HepG2 (cell line): ENCODE measurements around the gene NXPH1.

Experiments
- KAT8 ChIP-seq: IDR thresholded peaks from 2 replicates; pipeline ENCODE4 v1.6.1; 2016; ENCODE audit warnings: missing genetic modification reagents, missing compliant biosample characterization
- MXI1 ChIP-seq: IDR thresholded peaks from 3 replicates; pipeline ENCODE4 v1.6.1; 2012; ENCODE audit warnings: low read depth, low read length, inconsistent platforms, borderline replicate concordance
- NFYB ChIP-seq: sonication (generic); formaldehyde crosslinking; IDR thresholded peaks from 2 replicates; pipeline ENCODE4 v1.4.0; 2020; ENCODE audit warnings: missing genetic modification reagents
- SAFB2 ChIP-seq: sonication (generic); formaldehyde crosslinking; IDR thresholded peaks from 2 replicates; pipeline ENCODE4 v1.5.1; 2020; ENCODE audit warnings: missing genetic modification reagents, low read depth, mild to moderate bottlenecking, borderline replicate concordance
- SRF ChIP-seq: IDR thresholded peaks from 2 replicates; pipeline ENCODE4 v1.6.1; 2011; ENCODE audit warnings: mild to moderate bottlenecking, low read depth, low read length, moderate library complexity
- ZNF101 ChIP-seq: sonication (generic); formaldehyde crosslinking; IDR thresholded peaks from 2 replicates; pipeline ENCODE4 v1.4.0; 2020; ENCODE audit warnings: mild to moderate bottlenecking, low read depth, missing genetic modification reagents, borderline replicate concordance
- ZNF143 ChIP-seq: sonication (generic); formaldehyde crosslinking; IDR thresholded peaks from 2 replicates; pipeline ENCODE4 v1.4.0; 2020; ENCODE audit warnings: missing genetic modification reagents
- TF ChIP-seq, protein P1 (sequence below): sonication (generic); formaldehyde crosslinking; IDR thresholded peaks from 2 replicates; pipeline ENCODE4 v1.5.0; 2020; ENCODE audit warnings: mild to moderate bottlenecking, missing genetic modification reagents
- TF ChIP-seq, protein P2 (sequence below): sonication (generic); formaldehyde crosslinking; IDR thresholded peaks from 2 replicates; pipeline ENCODE4 v1.4.0; 2020; ENCODE audit warnings: missing genetic modification reagents
- TF ChIP-seq, protein P3 (sequence below), 2 experiments: fragments of 450-650 bp in 1 of 2; sonication (generic) in 1 of 2; formaldehyde crosslinking; IDR thresholded peaks; 2 replicates each; pipeline versions ENCODE4 v1.5.0 to v1.8.0; 2020 to 2022; ENCODE audit warnings: mild to moderate bottlenecking in 1 of 2, missing genetic modification reagents in 1 of 2

GRCh38 chr7:8620169-8620568 is 186.8 kb downstream of the NXPH1 start:
- no peak for TF ChIP-seq ZNF143 (CRISPR knock-in tag)
- no peak for TF ChIP-seq ZNF101
- no peak for TF ChIP-seq SAFB2 (CRISPR knock-in tag)
- no peak for TF ChIP-seq SRF
- no peak for TF ChIP-seq NFYB (CRISPR knock-in tag)
- no peak for TF ChIP-seq MXI1
- TF ChIP-seq, protein P1, sequence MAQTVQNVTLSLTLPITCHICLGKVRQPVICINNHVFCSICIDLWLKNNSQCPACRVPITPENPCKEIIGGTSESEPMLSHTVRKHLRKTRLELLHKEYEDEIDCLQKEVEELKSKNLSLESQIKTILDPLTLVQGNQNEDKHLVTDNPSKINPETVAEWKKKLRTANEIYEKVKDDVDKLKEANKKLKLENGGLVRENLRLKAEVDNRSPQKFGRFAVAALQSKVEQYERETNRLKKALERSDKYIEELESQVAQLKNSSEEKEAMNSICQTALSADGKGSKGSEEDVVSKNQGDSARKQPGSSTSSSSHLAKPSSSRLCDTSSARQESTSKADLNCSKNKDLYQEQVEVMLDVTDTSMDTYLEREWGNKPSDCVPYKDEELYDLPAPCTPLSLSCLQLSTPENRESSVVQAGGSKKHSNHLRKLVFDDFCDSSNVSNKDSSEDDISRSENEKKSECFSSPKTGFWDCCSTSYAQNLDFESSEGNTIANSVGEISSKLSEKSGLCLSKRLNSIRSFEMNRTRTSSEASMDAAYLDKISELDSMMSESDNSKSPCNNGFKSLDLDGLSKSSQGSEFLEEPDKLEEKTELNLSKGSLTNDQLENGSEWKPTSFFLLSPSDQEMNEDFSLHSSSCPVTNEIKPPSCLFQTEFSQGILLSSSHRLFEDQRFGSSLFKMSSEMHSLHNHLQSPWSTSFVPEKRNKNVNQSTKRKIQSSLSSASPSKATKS (CRISPR knock-in tag), result no peak
- no peak for TF ChIP-seq KAT8
- TF ChIP-seq, protein P2, sequence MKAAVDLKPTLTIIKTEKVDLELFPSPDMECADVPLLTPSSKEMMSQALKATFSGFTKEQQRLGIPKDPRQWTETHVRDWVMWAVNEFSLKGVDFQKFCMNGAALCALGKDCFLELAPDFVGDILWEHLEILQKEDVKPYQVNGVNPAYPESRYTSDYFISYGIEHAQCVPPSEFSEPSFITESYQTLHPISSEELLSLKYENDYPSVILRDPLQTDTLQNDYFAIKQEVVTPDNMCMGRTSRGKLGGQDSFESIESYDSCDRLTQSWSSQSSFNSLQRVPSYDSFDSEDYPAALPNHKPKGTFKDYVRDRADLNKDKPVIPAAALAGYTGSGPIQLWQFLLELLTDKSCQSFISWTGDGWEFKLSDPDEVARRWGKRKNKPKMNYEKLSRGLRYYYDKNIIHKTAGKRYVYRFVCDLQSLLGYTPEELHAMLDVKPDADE, result no peak
- TF ChIP-seq, protein P3, sequence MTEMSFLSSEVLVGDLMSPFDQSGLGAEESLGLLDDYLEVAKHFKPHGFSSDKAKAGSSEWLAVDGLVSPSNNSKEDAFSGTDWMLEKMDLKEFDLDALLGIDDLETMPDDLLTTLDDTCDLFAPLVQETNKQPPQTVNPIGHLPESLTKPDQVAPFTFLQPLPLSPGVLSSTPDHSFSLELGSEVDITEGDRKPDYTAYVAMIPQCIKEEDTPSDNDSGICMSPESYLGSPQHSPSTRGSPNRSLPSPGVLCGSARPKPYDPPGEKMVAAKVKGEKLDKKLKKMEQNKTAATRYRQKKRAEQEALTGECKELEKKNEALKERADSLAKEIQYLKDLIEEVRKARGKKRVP (CRISPR knock-in tag; IDR thresholded peaks at IDR 0.05), result no peak
